MM.1S (cell line): ENCODE measurements around the gene MTHFD2.
A peak's percentile ranks its signal among the peaks of the same experiment; 100 is the strongest.

ENCODE experiments used
- DNase-seq: peaks from one replicate; pipeline ENCODE4 v3.0.0-alpha.2; 2015
- H2AFZ ChIP-seq: fragments of 300-600 bp; sonication (generic); 2 replicates; pipeline ENCODE4 v1.6.0; 2016; ENCODE audit warnings: antibody characterized with exemption, low read length
- H3F3A ChIP-seq: fragments of 300-600 bp; sonication (generic); 2 replicates; pipeline ENCODE4 v1.6.1; 2016; ENCODE audit warnings: mild to moderate bottlenecking, antibody characterized with exemption, low read length, moderate library complexity, mixed read lengths; ENCODE audit not compliant: insufficient read depth
- H3K27ac ChIP-seq: fragments of 300-600 bp; sonication (generic); 2 replicates; pipeline ENCODE4 v1.5.1; 2016; ENCODE audit warnings: mild to moderate bottlenecking, low read length
- H3K27me3 ChIP-seq: fragments of 300-600 bp; sonication (generic); replicated peaks from 2 replicates; pipeline ENCODE4 v1.6.0; 2016; ENCODE audit warnings: low read length; ENCODE audit not compliant: insufficient read depth
- H3K36me3 ChIP-seq: fragments of 300-600 bp; sonication (generic); replicated peaks from 2 replicates; pipeline ENCODE4 v1.6.1; 2016; ENCODE audit warnings: mild to moderate bottlenecking, low read length, mixed read lengths; ENCODE audit not compliant: insufficient read depth
- H3K4me1 ChIP-seq: fragments of 300-600 bp; sonication (generic); 2 replicates; pipeline ENCODE4 v1.6.1; 2016; ENCODE audit warnings: low read length, mixed read lengths
- H3K4me2 ChIP-seq: fragments of 300-600 bp; sonication (generic); 2 replicates; pipeline ENCODE4 v1.6.0; 2016; ENCODE audit warnings: low read depth, low read length
- H3K4me3 ChIP-seq: fragments of 300-600 bp; sonication (generic); 2 replicates; pipeline ENCODE4 v1.5.1; 2016; ENCODE audit warnings: low read length, mixed read lengths
- H3K79me2 ChIP-seq: fragments of 300-600 bp; sonication (generic); 2 replicates; pipeline ENCODE4 v1.6.1; 2016; ENCODE audit warnings: mixed run types, low read length, mixed read lengths
- H3K9ac ChIP-seq: fragments of 300-600 bp; sonication (generic); 2 replicates; pipeline ENCODE4 v1.6.1; 2016; ENCODE audit warnings: low read length, mixed read lengths
- H3K9me2 ChIP-seq: fragments of 300-600 bp; sonication (generic); replicated peaks from 2 replicates; pipeline ENCODE4 v1.6.1; 2016; ENCODE audit warnings: mild to moderate bottlenecking, low read length, mixed read lengths; ENCODE audit not compliant: insufficient read depth
- H3K9me3 ChIP-seq: fragments of 300-600 bp; sonication (generic); replicated peaks from 2 replicates; pipeline ENCODE4 v1.6.1; 2016; ENCODE audit warnings: mild to moderate bottlenecking, low read length, mixed read lengths; ENCODE audit not compliant: insufficient read depth
- H4K20me1 ChIP-seq: fragments of 300-600 bp; sonication (generic); 2 replicates; pipeline ENCODE4 v1.6.1; 2016; ENCODE audit warnings: mild to moderate bottlenecking, low read length, moderate library complexity, mixed read lengths; ENCODE audit not compliant: insufficient read depth
- CTCF ChIP-seq: fragments of 300-600 bp; sonication (generic); IDR thresholded peaks from 2 replicates; pipeline ENCODE4 v1.5.1; 2016; ENCODE audit warnings: antibody characterized with exemption, low read length, mixed read lengths
- EZH2 ChIP-seq: fragments of 300-600 bp; sonication (generic); optimal IDR thresholded peaks from 2 replicates; pipeline ENCODE3; 2017; ENCODE audit warnings: low read depth, mild to moderate bottlenecking, antibody characterized with exemption, low read length, mixed read lengths
- EZH2phosphoT487 ChIP-seq: fragments of 300-600 bp; sonication (generic); IDR thresholded peaks from 2 replicates; pipeline ENCODE4 v1.6.1; 2018; ENCODE audit warnings: antibody characterized with exemption, low read length

Gene MTHFD2

DNA sequence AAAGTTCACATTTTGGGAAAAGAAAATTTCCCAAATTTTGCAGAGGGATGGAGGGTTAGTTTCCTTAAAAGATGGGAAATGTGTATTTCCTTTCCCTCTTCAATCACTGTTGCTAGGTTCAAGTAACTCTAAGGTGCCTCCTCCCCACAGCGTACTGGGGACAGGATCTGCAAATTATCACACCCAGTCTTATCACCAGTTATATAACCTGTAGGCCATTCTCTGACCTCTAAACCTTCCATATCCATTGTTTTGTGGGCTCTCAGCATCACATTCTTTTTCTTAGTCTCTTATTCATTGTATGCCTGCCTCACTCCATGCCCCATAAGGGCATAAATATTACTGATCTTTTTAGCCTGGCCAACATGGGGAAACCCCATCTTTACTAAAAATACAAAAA lies 3.6 kb upstream of the MTHFD2 start:
- no peaks in the 10 kb centered on the region for H3K27me3 ChIP-seq
- no peaks in the 10 kb centered on the region for H3K9me2 ChIP-seq
- no peaks in the 10 kb centered on the region for H3K36me3 ChIP-seq
- H3K9ac ChIP-seq = no peak overlapping the region
- no peak overlapping the region for H3K4me3 ChIP-seq
- H3K4me1 ChIP-seq = peaks cover 5% of the 10 kb centered on the region; the same call in 1 of the 2 replicates
- H3K9me3 ChIP-seq = no peaks in the 10 kb centered on the region
- TF ChIP-seq CTCF (no peak), EZH2phosphoT487 (no peak), EZH2 (no peak)
- H3K27ac ChIP-seq = no peak overlapping the region
- no peak overlapping the region for H3K4me2 ChIP-seq
- H3F3A ChIP-seq = peaks cover 9% of the 10 kb centered on the region
- no peak overlapping the region for H2AFZ ChIP-seq
- no peak for DNase-seq
- H3K79me2 ChIP-seq = peaks cover 14% of the 10 kb centered on the region
- H4K20me1 ChIP-seq = 0 out of 2 replicates have a peak, but pooled peaks cover under 1% of the 10 kb centered on the region

DNA sequence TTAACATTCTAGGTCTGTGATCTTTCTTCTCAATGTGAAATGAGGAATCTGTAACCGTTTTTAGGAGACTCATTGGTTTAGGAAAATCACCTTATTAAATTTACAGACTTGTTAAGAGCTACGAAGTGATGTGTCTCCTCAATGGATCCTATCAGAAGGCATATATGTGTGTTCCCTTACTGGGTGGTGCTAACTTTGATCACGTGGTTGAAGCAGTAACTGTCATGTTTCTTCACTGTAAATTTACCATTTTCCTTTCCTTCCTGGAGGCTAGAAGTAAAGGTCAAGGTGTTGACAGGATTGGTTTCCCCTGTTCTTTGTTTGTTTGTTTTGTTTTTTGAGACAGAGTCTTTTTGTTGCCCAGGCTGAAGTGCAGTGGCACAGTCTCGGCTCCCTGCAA lies 1.4 kb upstream of the MTHFD2 start:
- Histone ChIP-seq H3K4me1 (peaks cover 22% of the 10 kb centered on the region), H3K4me3 (no peak overlapping the region), H3F3A (peaks cover 12% of the 10 kb centered on the region), H4K20me1 (0 out of 2 replicates have a peak, but pooled peaks cover 8% of the 10 kb centered on the region), H3K4me2 (no peak overlapping the region), H3K36me3 (no peaks in the 10 kb centered on the region; the same call in 1 of the 2 replicates), H3K27ac (no peak overlapping the region), H3K79me2 (peaks cover 36% of the 10 kb centered on the region), H3K9me3 (no peaks in the 10 kb centered on the region), H2AFZ (no peak overlapping the region), H3K27me3 (no peaks in the 10 kb centered on the region), H3K9ac (no peak overlapping the region), H3K9me2 (no peaks in the 10 kb centered on the region)
- DNase-seq = no peak
- TF ChIP-seq EZH2 = no peak
- TF ChIP-seq CTCF = no peak
- TF ChIP-seq EZH2phosphoT487 = no peak

DNA sequence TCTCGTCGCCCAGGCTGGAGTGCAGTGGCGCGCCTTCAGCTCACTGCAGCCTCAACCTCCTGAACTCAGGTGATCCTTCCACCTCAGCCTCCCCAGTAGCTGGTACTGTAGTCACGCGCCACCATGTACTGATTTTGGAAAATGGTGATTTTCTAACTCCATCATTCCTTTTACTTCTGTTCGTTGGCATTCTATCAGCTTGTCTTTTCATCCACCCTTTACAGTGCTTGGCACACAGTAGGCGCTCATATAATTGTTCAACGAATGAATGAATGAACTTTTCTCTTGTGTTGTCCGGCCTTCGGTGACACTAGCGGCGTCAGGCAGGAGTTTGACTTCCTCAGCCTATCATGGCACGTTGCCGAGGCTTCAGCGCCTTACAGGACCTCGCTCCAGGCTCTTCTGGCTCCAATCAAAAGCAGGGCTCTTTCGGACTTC lies 373 bp upstream of the MTHFD2 start:
- Histone ChIP-seq H3K9me2 (no peaks in the 10 kb centered on the region), H3K4me1 (peaks cover 22% of the 10 kb centered on the region), H3K27ac (peak overlapping the region; percentile 98; the same call in 1 of the 2 replicates), H3F3A (peaks cover 12% of the 10 kb centered on the region), H3K27me3 (no peaks in the 10 kb centered on the region), H4K20me1 (0 out of 2 replicates have a peak, but pooled peaks cover 8% of the 10 kb centered on the region), H3K36me3 (no peaks in the 10 kb centered on the region; the same call in 1 of the 2 replicates), H3K9ac (peak overlapping the region; percentile 100; the same call in 1 of the 2 replicates), H3K4me3 (peak overlapping the region; percentile 98), H3K9me3 (no peaks in the 10 kb centered on the region), H2AFZ (peak overlapping the region; percentile 89), H3K79me2 (peaks cover 46% of the 10 kb centered on the region), H3K4me2 (peak overlapping the region; percentile 86)
- no peak for DNase-seq
- TF ChIP-seq EZH2phosphoT487 (no peak), EZH2 (no peak)

DNA sequence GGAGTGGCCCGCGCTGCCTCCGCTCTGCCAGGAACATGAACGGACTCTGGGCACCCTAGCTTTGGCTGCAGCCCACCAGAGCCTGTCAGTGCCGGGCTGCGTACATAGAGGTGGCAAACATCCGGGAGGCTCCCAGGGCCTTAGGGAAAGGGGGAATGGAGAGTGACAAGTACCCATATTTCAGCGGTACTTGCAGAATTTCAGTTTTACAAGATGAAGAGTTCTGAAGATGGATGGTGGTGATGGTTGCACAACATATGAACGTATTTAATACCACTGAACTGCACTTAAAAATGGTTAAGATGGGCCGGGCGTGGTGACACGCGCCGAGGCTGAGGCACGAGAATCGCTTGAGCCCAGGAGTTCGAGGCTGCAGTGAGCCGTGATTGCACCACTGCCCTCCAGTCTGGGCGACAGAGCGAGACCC lies 873 bp downstream of the MTHFD2 start:
- peak overlapping the region; percentile 98 for H3K4me3 ChIP-seq
- H4K20me1 ChIP-seq = 0 out of 2 replicates have a peak, but pooled peaks cover 8% of the 10 kb centered on the region
- H3F3A ChIP-seq = peaks cover 20% of the 10 kb centered on the region
- peak overlapping the region; percentile 88 for H3K4me2 ChIP-seq
- H3K9me2 ChIP-seq = no peaks in the 10 kb centered on the region
- H3K36me3 ChIP-seq = no peaks in the 10 kb centered on the region; the same call in 1 of the 2 replicates
- H3K4me1 ChIP-seq = peaks cover 25% of the 10 kb centered on the region
- H2AFZ ChIP-seq = no peak overlapping the region
- no peaks in the 10 kb centered on the region for H3K9me3 ChIP-seq
- H3K27me3 ChIP-seq = no peaks in the 10 kb centered on the region
- H3K27ac ChIP-seq = peak overlapping the region; percentile 98; the same call in 1 of the 2 replicates
- no peak for DNase-seq
- no peak for TF ChIP-seq EZH2
- no peak for TF ChIP-seq EZH2phosphoT487
- TF ChIP-seq CTCF = no peak
- H3K79me2 ChIP-seq = peaks cover 59% of the 10 kb centered on the region
- H3K9ac ChIP-seq = peak overlapping the region; percentile 100
